Activated naive CD4-positive, alpha-beta T cell treated with Interleukin-2 at 50 U/mL for 16 hours (primary cell): ENCODE results near the gene KIF21B.
A peak's percentile ranks its signal among the peaks of the same experiment; 100 is the strongest.

Experiments
- DNase-seq: peaks from one replicate; pipeline ENCODE4 v3.0.0-alpha.2; 2020

KIF21B gene, protein sequence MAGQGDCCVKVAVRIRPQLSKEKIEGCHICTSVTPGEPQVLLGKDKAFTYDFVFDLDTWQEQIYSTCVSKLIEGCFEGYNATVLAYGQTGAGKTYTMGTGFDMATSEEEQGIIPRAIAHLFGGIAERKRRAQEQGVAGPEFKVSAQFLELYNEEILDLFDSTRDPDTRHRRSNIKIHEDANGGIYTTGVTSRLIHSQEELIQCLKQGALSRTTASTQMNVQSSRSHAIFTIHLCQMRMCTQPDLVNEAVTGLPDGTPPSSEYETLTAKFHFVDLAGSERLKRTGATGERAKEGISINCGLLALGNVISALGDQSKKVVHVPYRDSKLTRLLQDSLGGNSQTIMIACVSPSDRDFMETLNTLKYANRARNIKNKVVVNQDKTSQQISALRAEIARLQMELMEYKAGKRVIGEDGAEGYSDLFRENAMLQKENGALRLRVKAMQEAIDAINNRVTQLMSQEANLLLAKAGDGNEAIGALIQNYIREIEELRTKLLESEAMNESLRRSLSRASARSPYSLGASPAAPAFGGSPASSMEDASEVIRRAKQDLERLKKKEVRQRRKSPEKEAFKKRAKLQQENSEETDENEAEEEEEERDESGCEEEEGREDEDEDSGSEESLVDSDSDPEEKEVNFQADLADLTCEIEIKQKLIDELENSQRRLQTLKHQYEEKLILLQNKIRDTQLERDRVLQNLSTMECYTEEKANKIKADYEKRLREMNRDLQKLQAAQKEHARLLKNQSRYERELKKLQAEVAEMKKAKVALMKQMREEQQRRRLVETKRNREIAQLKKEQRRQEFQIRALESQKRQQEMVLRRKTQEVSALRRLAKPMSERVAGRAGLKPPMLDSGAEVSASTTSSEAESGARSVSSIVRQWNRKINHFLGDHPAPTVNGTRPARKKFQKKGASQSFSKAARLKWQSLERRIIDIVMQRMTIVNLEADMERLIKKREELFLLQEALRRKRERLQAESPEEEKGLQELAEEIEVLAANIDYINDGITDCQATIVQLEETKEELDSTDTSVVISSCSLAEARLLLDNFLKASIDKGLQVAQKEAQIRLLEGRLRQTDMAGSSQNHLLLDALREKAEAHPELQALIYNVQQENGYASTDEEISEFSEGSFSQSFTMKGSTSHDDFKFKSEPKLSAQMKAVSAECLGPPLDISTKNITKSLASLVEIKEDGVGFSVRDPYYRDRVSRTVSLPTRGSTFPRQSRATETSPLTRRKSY (N-terminal part only)

GRCh38 chr1:201023517-201023902, at the start of gene KIF21B:
KIF21B (minus strand) TSS chr1:201023714; CDS start chr1:201023383, 331 bp downstream.
- DNase-seq = peak; percentile 93

GRCh38 chr1:201072922-201073321, 49.4 kb upstream of the KIF21B start:
- DNase-seq = no peak

- no peak for DNase-seq
Measured at GRCh38 chr1:201072149-201072548, 48.6 kb upstream of the KIF21B start.

- DNase-seq = no peak
Measured at GRCh38 chr1:201069636-201070035, 46.1 kb upstream of the KIF21B start.

DNA sequence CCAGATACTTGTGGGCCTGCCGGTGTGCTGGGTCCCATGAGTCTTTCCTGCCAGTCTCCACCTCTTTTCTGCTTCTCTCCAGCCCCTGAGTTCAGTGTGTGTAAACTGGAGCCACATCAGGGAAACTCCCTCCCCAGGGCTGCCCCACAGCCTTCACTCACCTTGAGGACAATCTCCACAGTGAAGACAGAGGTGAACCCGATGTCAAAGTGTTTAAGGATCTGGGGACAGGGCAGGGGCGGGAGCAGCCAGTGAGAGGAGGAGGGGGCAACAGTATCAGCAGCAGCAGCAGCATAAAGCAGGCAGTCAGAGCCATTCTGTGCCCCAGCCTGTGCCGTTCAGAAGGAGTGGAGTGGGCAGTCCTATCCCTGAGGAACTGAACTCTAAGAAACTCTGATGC, 45.5 kb upstream of the KIF21B start:
- no peak for DNase-seq

DNA sequence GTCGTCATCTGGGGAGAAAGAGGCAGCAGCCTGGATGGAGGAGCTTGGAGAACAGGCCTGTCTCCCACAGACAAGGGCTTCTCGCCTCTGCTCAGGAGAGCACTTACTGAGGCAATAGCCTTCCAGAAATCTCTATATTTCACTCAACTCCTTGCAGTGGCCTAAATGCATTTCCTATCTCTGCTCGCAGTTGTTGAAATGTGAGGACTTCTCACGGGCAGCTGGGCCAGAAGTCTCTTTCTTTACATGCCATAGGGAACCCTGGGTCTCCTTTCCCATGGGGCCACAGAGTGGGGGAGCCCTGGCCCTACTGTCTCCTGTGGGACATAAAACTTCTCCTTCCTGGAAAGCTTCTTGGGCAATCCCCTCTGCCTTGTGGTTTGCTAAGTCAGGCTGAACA, 43.5 kb upstream of the KIF21B start:
- DNase-seq = no peak

GRCh38 chr1:201065686-201066085, 42.2 kb upstream of the KIF21B start:
- DNase-seq = no peak

DNA sequence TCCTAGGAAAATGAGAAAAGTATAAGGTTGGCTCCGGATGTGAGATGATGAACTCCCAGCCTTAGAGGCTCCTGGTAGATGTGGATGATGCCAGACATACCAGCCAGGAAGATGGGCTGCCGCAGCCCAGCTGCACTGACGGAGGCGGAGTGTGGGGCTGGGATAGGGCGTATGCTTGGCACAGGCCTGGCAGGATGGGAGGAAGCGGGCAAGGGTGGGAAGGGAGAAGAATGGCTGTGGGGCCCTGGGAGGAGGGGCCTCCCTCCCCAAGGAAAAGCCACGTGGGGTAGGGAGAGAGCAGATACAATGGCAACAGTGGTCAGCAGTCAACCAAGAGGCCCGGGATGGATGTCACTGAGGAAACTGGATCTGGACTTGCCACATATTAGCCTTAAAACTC, 41.3 kb upstream of the KIF21B start:
- DNase-seq = no peak

- DNase-seq = no peak
Measured at GRCh38 chr1:201063145-201063544, 39.6 kb upstream of the KIF21B start.

DNA sequence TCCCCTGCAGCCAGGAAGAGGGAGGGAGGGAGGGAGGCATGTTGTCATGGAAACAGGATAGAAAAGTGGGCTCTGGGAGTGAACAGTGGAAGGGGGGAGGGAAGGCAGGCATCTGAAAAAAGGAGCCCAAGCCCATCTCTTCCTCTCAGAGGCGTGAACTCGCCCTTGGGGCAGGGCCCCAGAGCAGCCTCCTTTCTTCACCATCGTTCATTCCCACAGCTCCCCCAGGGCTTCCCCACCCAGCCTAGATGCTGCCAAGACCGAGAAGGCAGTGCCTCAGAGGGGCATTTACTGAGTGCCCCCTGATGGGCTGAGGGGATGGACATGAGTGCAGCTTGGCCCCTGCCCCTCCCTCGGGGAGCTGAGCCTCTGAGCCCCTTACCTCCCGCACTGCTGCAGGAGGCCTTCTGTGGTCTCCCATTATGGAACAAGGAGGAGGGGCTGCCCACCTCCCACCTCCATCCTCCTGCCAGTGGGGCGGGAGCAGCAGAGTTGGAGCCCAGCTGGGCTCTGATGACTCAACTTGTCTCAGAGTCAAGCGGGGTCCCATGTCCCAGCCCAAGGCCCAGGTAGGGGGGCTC, 39.1 kb upstream of the KIF21B start:
- no peak for DNase-seq

DNA sequence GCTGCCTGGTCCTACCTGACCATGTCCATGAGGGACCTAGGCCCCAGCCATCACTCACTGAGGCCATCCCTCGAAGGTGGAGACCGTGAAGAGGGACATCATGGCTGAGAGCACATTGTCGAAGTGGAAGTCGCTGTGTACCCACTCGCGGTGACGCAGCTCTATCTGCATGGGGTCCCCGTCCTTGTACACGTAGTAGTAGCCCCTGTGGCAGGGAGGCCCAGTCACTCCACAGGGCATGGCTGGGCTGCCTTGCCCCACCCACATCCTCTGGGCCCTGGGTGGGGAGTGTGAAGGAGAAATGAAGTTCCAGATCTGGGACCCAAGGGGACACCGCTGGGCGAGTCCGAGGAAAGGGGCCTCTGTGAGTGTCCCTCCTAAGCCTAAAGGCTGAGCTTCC, 38.4 kb upstream of the KIF21B start:
- no peak for DNase-seq

- no peak for DNase-seq
Measured at GRCh38 chr1:201061049-201061448, 37.5 kb upstream of the KIF21B start.

DNA sequence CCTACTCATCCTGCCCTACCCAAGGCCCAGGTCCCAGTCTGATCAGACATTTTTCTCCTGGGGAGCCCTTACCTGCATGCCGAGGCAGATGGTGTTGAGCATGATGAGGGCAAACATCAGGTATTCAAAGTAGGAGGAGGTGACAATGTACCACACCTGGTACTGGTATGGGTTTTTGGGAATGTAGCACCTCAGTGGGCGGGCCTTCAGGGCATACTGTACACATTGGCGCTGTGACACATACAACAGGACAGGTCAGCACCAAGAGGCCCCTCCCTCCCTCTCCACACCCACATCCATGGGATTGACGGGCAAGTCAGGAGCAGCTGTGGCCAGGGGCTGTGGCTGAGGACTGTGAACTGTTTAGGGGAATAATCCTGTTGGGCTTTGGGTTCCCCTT, 37.1 kb upstream of the KIF21B start:
- no peak for DNase-seq

GRCh38 chr1:201059871-201060555, 36.5 kb upstream of the KIF21B start:
- DNase-seq = no peak

- no peak for DNase-seq
Measured at GRCh38 chr1:201059401-201059800, 35.9 kb upstream of the KIF21B start.

DNA sequence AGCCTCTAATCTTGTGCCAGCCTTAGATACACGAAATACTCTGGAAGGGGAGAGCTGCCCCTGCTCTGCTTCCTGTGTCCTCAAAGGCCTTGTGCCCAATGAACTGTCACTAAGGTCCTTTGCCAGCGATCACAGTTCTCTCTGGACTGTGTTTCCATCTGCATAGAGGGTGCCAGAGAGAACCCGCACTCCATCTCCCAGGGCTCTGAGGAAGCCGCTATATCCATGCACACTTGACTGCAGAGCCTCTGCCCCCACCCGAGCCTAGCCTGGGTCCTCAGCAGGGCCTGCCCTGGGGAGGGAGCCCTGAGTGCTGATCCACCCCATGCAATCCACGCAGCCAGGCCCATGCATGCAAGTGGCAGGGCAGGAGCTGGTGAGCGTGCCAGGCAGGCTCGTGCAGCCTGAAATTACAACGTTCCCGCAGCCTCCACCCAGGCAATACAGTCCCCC, 30.6 kb upstream of the KIF21B start:
- no peak for DNase-seq

DNA sequence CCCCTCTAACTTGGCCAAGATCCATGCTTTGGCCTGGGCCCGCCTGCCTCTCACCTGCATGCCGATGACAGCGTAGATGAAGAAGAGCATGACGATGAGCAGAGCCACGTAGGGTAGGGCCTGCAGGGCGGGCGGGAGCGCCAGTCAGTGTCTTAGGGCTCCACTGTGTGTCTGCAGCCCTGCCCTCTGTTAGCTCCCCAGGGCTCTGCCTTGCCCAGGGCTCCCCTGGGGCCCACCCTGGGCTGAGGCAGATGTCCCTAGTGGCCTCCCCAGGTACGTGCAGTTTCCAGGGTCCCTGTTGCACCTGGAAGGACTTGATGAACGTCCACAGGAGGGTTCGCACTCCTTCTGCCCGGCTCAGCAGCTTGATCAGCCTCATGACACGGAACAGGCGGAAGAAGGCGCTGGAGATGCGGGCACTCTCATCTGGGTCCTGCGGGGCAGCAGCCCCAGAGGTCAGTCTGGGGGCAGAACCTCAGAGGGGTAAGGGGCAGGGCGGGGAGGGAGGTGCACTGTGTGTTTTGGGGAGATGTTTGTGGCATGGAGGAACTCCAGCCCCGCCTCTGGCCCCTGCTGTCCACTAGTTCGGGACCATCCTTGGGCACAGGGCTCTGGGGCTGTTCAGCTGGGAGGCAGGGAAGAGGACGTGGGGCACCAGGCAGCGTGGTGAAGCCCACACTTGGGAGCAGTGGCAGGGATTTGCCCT, 29.8 kb upstream of the KIF21B start:
- DNase-seq = no peak

- DNase-seq = no peak
Measured at GRCh38 chr1:201051399-201051798, 27.9 kb upstream of the KIF21B start.

DNA sequence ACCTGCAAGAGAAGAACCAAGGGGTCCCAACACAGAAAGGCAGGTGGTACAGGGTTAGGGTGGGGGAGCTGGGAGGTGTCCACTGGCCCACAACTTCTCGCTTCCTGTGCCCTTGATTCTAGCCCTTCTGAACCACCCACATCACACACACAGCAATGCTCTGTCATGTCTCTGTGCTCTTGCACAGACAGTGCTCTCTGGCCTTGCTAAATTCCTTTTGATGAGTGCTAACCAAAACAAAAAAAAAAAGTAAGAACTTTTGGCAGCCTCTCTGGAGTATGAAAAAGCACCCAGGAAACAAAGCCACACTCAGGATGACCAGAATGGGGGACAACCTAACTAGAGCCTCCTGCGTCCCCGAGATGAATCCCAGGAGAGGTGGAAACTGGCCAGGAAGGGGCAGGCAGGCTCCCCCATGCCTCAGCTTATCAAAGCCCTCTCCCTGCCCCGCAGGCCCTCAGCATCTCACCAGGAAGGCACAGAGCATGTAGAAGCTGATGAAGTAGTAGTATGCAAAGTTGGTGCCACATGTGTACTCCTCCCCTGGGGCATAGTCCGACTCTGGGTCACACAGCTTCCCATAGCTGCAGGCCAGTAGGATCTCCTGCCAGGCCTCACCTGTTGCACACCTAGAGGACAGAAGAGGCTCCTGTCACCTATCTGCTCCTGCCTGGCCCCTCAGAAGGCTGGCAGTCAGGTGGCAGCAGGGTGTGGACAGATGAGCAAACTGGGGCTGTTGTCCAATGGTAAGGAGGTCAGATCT, 27.2 kb upstream of the KIF21B start:
- DNase-seq = no peak

- DNase-seq = no peak
Measured at GRCh38 chr1:201049248-201049831, 25.8 kb upstream of the KIF21B start.
